Activated naive CD4-positive, alpha-beta T cell treated with anti-CD3 and anti-CD28 coated beads, Interleukin-2, amount 10 ng/mL, durations not matched to agents 5 hours and 36 hours (primary cell): Measurements from ENCODE around the gene GOLGA6L10. TPM values are rescaled to one million over a fixed set of nuclear protein-coding genes. Genes with fewer than 3 reads are reported as not detected.

Experiments used
- total RNA-seq, 2 experiments: library from RNA; stranded (reverse); gene quantifications; one replicate each; pipeline ENCODE4 v1.2.3, GENCODE V29; 2021

GOLGA6L10 gene, protein sequence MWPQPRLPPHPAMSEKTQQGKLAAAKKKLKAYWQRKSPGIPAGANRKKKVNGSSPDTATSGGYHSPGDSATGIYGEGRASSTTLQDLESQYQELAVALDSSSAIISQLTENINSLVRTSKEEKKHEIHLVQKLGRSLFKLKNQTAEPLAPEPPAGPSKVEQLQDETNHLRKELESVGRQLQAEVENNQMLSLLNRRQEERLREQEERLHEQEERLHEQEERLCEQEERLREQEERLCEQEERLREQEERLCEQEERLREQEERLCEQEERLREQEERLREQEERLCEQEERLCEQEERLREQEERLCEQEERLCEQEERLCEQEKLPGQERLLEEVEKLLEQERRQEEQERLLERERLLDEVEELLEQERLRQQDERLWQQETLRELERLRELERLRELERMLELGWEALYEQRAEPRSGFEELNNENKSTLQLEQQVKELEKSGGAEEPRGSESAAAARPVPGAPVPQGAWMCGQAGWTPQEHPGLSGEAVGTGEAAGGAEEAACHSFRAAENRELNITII
- 1 to 10 TPM; 1.2 to 1.3 TPM for total RNA-seq

DNA sequence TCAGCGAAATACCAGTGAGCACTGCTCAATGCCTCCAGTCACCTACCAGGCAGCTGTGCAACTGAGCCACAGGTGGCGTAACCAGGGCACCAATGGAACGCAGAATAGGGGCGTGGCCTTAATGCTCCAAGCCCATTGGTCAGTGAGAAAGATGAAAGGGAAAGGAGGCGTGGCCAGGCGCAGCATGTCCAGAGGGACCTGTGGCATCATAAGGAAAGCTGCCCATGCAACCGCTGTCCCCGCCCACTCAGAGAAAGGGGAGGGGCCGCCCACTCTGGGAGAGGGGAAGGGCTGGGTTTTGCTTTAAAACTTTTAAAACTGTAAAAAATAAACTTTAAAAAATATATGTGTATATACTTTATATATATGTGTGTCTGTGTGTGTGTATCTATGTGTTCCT, at the start of gene GOLGA6L10:
GOLGA6L10 (minus strand) TSS at position 101 of the 400 bp plus-strand sequence; CDS start at position 1, 100 bp downstream.

Other genes starting within 250 kb of the GOLGA6L10 start
- 10 to 100 TPM; 22.7 to 26.4 TPM for gene EFL1, start 86.7 kb downstream of the GOLGA6L10 start, total RNA-seq
- not detected for gene SAXO2, start 86.7 kb downstream of the GOLGA6L10 start, total RNA-seq
- 1 to 10 TPM; 1.8 to 2.1 TPM for gene GOLGA6L9, start 80.3 kb upstream of the GOLGA6L10 start, total RNA-seq
- 1,000 to 10,000 TPM; 1,822 to 1,872 TPM for gene RPS17, start 191.0 kb upstream of the GOLGA6L10 start, total RNA-seq